CD4-positive, alpha-beta T cell (primary cell): ENCODE data around the gene SLC11A2. TPM values are rescaled to one million over a fixed set of nuclear protein-coding genes. Genes with fewer than 3 reads are reported as not detected.

Source experiments
- ATAC-seq: fragments of 200-7000 bp; cut with Tn5 transposase; one replicate; pipeline ENCODE4 v1.10.0; 2022; ENCODE audit warnings: mild to moderate bottlenecking; ENCODE audit not compliant: poor library complexity
- CTCF ChIA-PET: fragments of 350-600 bp; sonication (Branson Sonifier 250); formaldehyde crosslinking; loops from one replicate; lab custom pipeline; 2021; ENCODE audit warnings: antibody characterized with exemption, inconsistent platforms; lab: Charles Lee
- POLR2A ChIA-PET: fragments of 350-600 bp; sonication (Branson Sonifier 250); formaldehyde crosslinking; loops from one replicate; lab custom pipeline; 2021; ENCODE audit warnings: antibody characterized with exemption, inconsistent platforms; lab: Charles Lee
- DNase-seq, 14 experiments: peaks; one replicate each; pipeline ENCODE4 v3.0.0-alpha.2; 2013 to 2020; ENCODE audit warnings: mixed read lengths in 2 of 14
- H3K27ac ChIP-seq, 2 donors: one replicate each; pipeline versions ENCODE4 v1.5.1 to v1.7.0; 2013; ENCODE audit warnings: low read length in 2 of 2, low read depth in 1 of 2, mild to moderate bottlenecking in 1 of 2
- H3K27me3 ChIP-seq, 2 experiments: 1 replicate in 1 of 2; 2 replicates in 1 of 2; pipeline versions ENCODE4 v1.6.1 to v1.7.0; 2013; ENCODE audit warnings: low read length in 2 of 2, control low read depth in 1 of 2, mild to moderate bottlenecking in 1 of 2, moderate library complexity in 1 of 2; ENCODE audit not compliant: insufficient read depth in 2 of 2, control insufficient read depth in 1 of 2
- H3K36me3 ChIP-seq: one replicate; pipeline ENCODE4 v1.6.1; 2013; ENCODE audit warnings: low read length, control low read depth; ENCODE audit not compliant: insufficient read depth
- H3K4me1 ChIP-seq: one replicate; pipeline ENCODE4 v1.6.1; 2013; ENCODE audit warnings: low read length, control low read depth; ENCODE audit not compliant: insufficient read depth
- H3K4me3 ChIP-seq: one replicate; pipeline ENCODE4 v1.5.1; 2013; ENCODE audit warnings: mild to moderate bottlenecking, low read length, moderate library complexity
- H3K9me3 ChIP-seq, 2 experiments: 1 replicate in 1 of 2; 2 replicates in 1 of 2; pipeline versions ENCODE4 v1.6.1 to v1.7.0; 2013; ENCODE audit warnings: low read length in 2 of 2, mild to moderate bottlenecking in 2 of 2, control low read depth in 1 of 2, moderate library complexity in 1 of 2; ENCODE audit not compliant: control insufficient read depth in 1 of 2, insufficient read depth in 1 of 2
- H3K27ac Mint-ChIP-seq: one replicate; pipeline ENCODE4 v1.8.0; 2020; ENCODE audit warnings: mixed read lengths
- H3K27me3 Mint-ChIP-seq: one replicate; pipeline ENCODE4 v1.8.0; 2021; ENCODE audit warnings: mixed read lengths
- H3K36me3 Mint-ChIP-seq: one replicate; pipeline ENCODE4 v1.8.0; 2021; ENCODE audit warnings: low read depth, mixed read lengths
- H3K4me1 Mint-ChIP-seq: one replicate; pipeline ENCODE4 v1.8.0; 2021; ENCODE audit warnings: low read depth, mixed read lengths
- H3K4me3 Mint-ChIP-seq: one replicate; pipeline ENCODE4 v1.8.0; 2020; ENCODE audit warnings: mild to moderate bottlenecking, mixed read lengths
- H3K9me3 Mint-ChIP-seq: one replicate; pipeline ENCODE4 v1.8.0; 2020; ENCODE audit warnings: mixed read lengths
- CTCF ChIP-seq: fragments of 200-600 bp; IDR thresholded peaks from one replicate; pipeline ENCODE4 v1.8.0; 2022; ENCODE audit warnings: antibody characterized with exemption, mild to moderate bottlenecking
- intact Hi-C, 2 experiments: fragments of 100-400 bp; cut with DNase I in 1 of 2; cut with micrococcal nuclease in 1 of 2; formaldehyde crosslinking; loops; one replicate each; pipeline versions ENCODE4 v1.15.1 to v1.9.0; 2023 to 2025; cut with DNase I, micrococcal nuclease
- total RNA-seq, 174 experiments: library from RNA in 2 of 174; stranded (reverse) in 2 of 174; gene quantifications; one replicate each; pipeline ENCODE4 v1.2.3 and lab custom pipeline; 2021 to 2026

Gene SLC11A2
- total RNA-seq, 2 experiments from 2014 or later = 43.6 to 47.7 TPM

GRCh38 chr12:51004504-51004903, 21.7 kb downstream of the SLC11A2 start:
- Histone ChIP-seq H3K36me3 (peaks cover 52% of the 10 kb centered on the region), H3K9me3 (no peaks in the 10 kb centered on the region), H3K4me1 (peaks cover 6% of the 10 kb centered on the region), H3K4me3 (no peak overlapping the region), H3K27me3 (no peaks in the 10 kb centered on the region), H3K27ac (no peak overlapping the region)
- Mint-ChIP-seq H3K4me3 (no peak overlapping the region), H3K27me3 (no peaks in the 10 kb centered on the region), H3K9me3 (no peaks in the 10 kb centered on the region), H3K4me1 (peaks cover 17% of the 10 kb centered on the region), H3K36me3 (peaks cover 80% of the 10 kb centered on the region), H3K27ac (no peak overlapping the region)
- ChIA-PET POLR2A (no interaction called here), CTCF (interaction anchor here (1.0 to 1.4 kb wide), 3 partner anchors 22 to 239 kb away, joined by 3 to 5 read pairs (median 4); partner anchors contain the start of gene SLC11A2)
- intact Hi-C loops = no loop called here
- no peak for TF ChIP-seq CTCF
- no peak for DNase-seq
- no peak for ATAC-seq

- H3K4me3 ChIP-seq = no peak overlapping the region
- no peak for TF ChIP-seq CTCF
- ChIA-PET CTCF (interaction anchor here (0.6 to 0.7 kb wide), 2 partner anchors 17 to 184 kb away, joined by 3 to 5 read pairs; no protein-coding TSS in a partner anchor), POLR2A (no interaction called here)
- no peak overlapping the region for H3K27ac Mint-ChIP-seq
- H3K36me3 ChIP-seq = peaks cover 48% of the 10 kb centered on the region
- ATAC-seq (no peak), DNase-seq (no peak)
- H3K9me3 Mint-ChIP-seq = no peaks in the 10 kb centered on the region
- no peak overlapping the region for H3K27ac ChIP-seq
- H3K27me3 Mint-ChIP-seq = no peaks in the 10 kb centered on the region
- no peaks in the 10 kb centered on the region for H3K9me3 ChIP-seq
- H3K4me3 Mint-ChIP-seq = no peak overlapping the region
- H3K4me1 ChIP-seq = no peaks in the 10 kb centered on the region
- H3K27me3 ChIP-seq = no peaks in the 10 kb centered on the region
- H3K4me1 Mint-ChIP-seq = no peaks in the 10 kb centered on the region
- intact Hi-C loops = no loop called here
- H3K36me3 Mint-ChIP-seq = peaks cover 84% of the 10 kb centered on the region
These were observed 24.4 kb downstream of the SLC11A2 start for GRCh38 chr12:51001799-51002198.

- Mint-ChIP-seq H3K9me3 (no peaks in the 10 kb centered on the region), H3K27me3 (no peaks in the 10 kb centered on the region), H3K36me3 (peaks cover 86% of the 10 kb centered on the region), H3K4me1 (no peaks in the 10 kb centered on the region), H3K27ac (no peak overlapping the region), H3K4me3 (no peak overlapping the region)
- DNase-seq (no peak), ATAC-seq (no peak)
- no peak overlapping the region for H3K27ac ChIP-seq
- ChIA-PET POLR2A (no interaction called here), CTCF (no interaction called here)
- H3K9me3 ChIP-seq = no peaks in the 10 kb centered on the region
- H3K4me3 ChIP-seq = no peak overlapping the region
- H3K27me3 ChIP-seq = no peaks in the 10 kb centered on the region
- intact Hi-C loops = no loop called here
- peaks cover 49% of the 10 kb centered on the region for H3K36me3 ChIP-seq
- no peak for TF ChIP-seq CTCF
- no peaks in the 10 kb centered on the region for H3K4me1 ChIP-seq
These were observed 25.9 kb downstream of the SLC11A2 start for GRCh38 chr12:51000245-51000644.
